Naive thymus-derived CD8-positive, alpha-beta T cell (primary cell): ENCODE data around the gene TRPC4. TPM values are rescaled to one million over a fixed set of nuclear protein-coding genes. Genes with fewer than 3 reads are reported as not detected.

Source experiments
- ATAC-seq, 2 donors: fragments of 150-1000 bp; cut with Tn5 transposase in 1 of 2; sonication (Bioruptor Pico), chemical (Tn5 transposase) in 1 of 2; 1 replicate in 1 of 2; 2 replicates in 1 of 2; pipeline ENCODE4 v1.10.0; 2021; ENCODE audit warnings: mild to moderate bottlenecking in 2 of 2, moderate library complexity in 2 of 2
- POLR2A ChIA-PET: fragments of 350-600 bp; sonication (Branson Sonifier 250); formaldehyde crosslinking; loops from one replicate; lab custom pipeline; 2021; ENCODE audit warnings: antibody characterized with exemption; lab: Charles Lee
- DNase-seq, 10 donors: peaks; one replicate each; pipeline versions ENCODE4 v3.0.0 to v3.0.0-alpha.2; 2020 to 2022
- H3K27ac Mint-ChIP-seq, 10 donors: one replicate each; pipeline ENCODE4 v1.8.0; 2020 to 2022; ENCODE audit warnings: mild to moderate bottlenecking in 10 of 10, mixed read lengths in 10 of 10, moderate library complexity in 4 of 10, inconsistent platforms in 1 of 10
- H3K27me3 Mint-ChIP-seq, 5 donors: one replicate each; pipeline ENCODE4 v1.8.0; 2021 to 2022; ENCODE audit warnings: mixed read lengths in 5 of 5
- H3K36me3 Mint-ChIP-seq, 3 donors: one replicate each; pipeline ENCODE4 v1.8.0; 2020 to 2022; ENCODE audit warnings: mixed read lengths in 3 of 3, mild to moderate bottlenecking in 2 of 3, inconsistent platforms in 1 of 3
- H3K4me1 Mint-ChIP-seq, 4 donors: one replicate each; pipeline ENCODE4 v1.8.0; 2021 to 2022; ENCODE audit warnings: mixed read lengths in 4 of 4
- H3K4me3 Mint-ChIP-seq, 10 donors: one replicate each; pipeline ENCODE4 v1.8.0; 2020 to 2022; ENCODE audit warnings: mild to moderate bottlenecking in 10 of 10, mixed read lengths in 10 of 10, moderate library complexity in 6 of 10, inconsistent platforms in 1 of 10
- H3K9me3 Mint-ChIP-seq, 9 donors: one replicate each; pipeline ENCODE4 v1.8.0; 2020 to 2022; ENCODE audit warnings: mixed read lengths in 9 of 9, mild to moderate bottlenecking in 3 of 9, inconsistent platforms in 1 of 9, moderate library complexity in 1 of 9
- polyA plus RNA-seq, 3 donors: library from polyadenylated mRNA; unstranded; fragments of 300-500 nt; fragmentation: Illumina TruSeq; gene quantifications; one replicate each; pipeline ENCODE4 v1.2.3, GENCODE V29; 2021
- total RNA-seq, 8 experiments: library from RNA in 2 of 8; stranded (reverse) in 2 of 8; gene quantifications; one replicate each; pipeline ENCODE4 v1.2.3 and lab custom pipeline; 2021 to 2026

Gene TRPC4
- total RNA-seq: not detected
- polyA plus RNA-seq: not detected
- 0 reads per million in 6 experiments for total RNA-seq (lab: John Stamatoyannopoulos, UW)

- Mint-ChIP-seq H3K9me3 (peaks cover 0 to 8% (median 0%) of the 10 kb centered on the region in 9 donors), H3K4me3 (peak within 1 kb of the TSS in 6 of 10 donors; percentile 12 to 48 (median 38)), H3K36me3 (peaks cover 0 to 2% (median 2%) of the 10 kb centered on the region in 3 donors), H3K4me1 (peaks cover 4 to 8% (median 6%) of the 10 kb centered on the region in 4 donors), H3K27ac (no peak within 1 kb of the TSS), H3K27me3 (peaks cover 23 to 36% (median 29%) of the 10 kb centered on the region in 5 donors)
- DNase-seq: peak in 1 of 10 donors; percentile 57
- POLR2A ChIA-PET: no interaction called here
- ATAC-seq: no peak
Measured at GRCh38 chr13:37869756-37870488, at the start of gene TRPC4. TSS of gene TRPC4 (minus strand) at chr13:37869772. CDS start at chr13:37783333, 86,439 bp downstream.

DNA sequence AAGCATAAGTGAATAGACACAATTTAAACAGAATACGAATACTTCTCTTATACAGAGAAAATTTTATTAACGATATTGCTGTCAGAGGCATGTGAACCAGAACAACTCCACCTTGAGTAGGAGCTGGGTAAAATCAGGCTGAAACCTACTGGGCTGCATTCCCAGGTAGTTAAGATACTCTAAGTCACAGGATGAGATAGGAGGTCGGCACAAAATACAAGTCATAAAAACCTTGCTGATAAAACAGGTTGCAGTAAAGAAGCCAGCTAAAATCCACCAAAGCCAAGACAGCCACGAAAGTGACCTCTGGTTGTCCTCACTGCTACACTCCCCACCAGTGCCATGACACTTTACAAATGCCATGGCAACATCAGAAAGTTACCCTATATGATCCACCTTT is 49.2 kb upstream of the TRPC4 start:
- Mint-ChIP-seq H3K4me1 (no peaks in the 10 kb centered on the region), H3K36me3 (no peaks in the 10 kb centered on the region), H3K27ac (no peak overlapping the region), H3K4me3 (no peak overlapping the region), H3K9me3 (peaks cover 0 to 6% (median 0%) of the 10 kb centered on the region in 9 donors), H3K27me3 (peaks cover 0 to 4% (median 0%) of the 10 kb centered on the region in 5 donors)
- DNase-seq (no peak), ATAC-seq (no peak)
- POLR2A ChIA-PET: no interaction called here

DNA sequence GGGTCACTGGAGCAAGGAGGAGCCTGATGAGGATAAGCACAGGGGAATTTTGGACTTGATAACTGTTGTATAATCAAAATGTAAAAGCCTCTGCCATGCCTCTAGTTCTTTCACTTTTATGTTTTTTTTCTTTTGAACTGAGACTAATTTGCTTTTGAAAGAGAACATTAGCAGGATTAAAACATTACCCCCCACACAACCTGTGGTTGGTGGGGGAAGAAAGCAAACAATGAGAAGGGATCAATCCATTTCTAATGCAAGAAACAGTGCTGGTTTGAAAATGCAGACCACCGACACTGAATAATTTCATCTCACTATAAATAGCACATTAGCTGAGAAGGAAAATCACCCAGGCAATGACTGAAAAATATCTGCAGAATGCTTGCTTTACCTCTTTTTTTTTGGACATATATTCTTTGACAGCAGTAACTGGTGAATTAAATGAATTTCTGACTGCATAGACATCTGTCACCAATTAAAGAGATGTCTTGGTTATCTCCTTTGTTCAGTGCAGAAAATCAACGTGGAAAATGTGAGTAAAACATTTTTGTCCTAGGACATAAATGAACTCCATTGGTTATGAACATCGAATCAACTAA is 48.6 kb upstream of the TRPC4 start:
- Mint-ChIP-seq H3K4me1 (no peaks in the 10 kb centered on the region), H3K9me3 (peaks cover 0 to 6% (median 2%) of the 10 kb centered on the region in 9 donors), H3K27me3 (peaks cover 0 to 4% (median 0%) of the 10 kb centered on the region in 5 donors)

GRCh38 chr13:37914781-37915391 is 45.3 kb upstream of the TRPC4 start:
- Mint-ChIP-seq H3K27ac (no peak overlapping the region), H3K27me3 (no peaks in the 10 kb centered on the region), H3K4me3 (no peak overlapping the region), H3K4me1 (no peaks in the 10 kb centered on the region), H3K9me3 (peaks cover 0 to 6% (median 2%) of the 10 kb centered on the region in 9 donors), H3K36me3 (no peaks in the 10 kb centered on the region)
- ATAC-seq (no peak), DNase-seq (no peak)
- POLR2A ChIA-PET: no interaction called here

More for the DNA sequence above, 48.6 kb upstream of the TRPC4 start:
- POLR2A ChIA-PET: no interaction called here
- H3K4me3 Mint-ChIP-seq: no peak overlapping the region
- DNase-seq (no peak), ATAC-seq (no peak)
- no peak overlapping the region for H3K27ac Mint-ChIP-seq
- H3K36me3 Mint-ChIP-seq: no peaks in the 10 kb centered on the region

DNA sequence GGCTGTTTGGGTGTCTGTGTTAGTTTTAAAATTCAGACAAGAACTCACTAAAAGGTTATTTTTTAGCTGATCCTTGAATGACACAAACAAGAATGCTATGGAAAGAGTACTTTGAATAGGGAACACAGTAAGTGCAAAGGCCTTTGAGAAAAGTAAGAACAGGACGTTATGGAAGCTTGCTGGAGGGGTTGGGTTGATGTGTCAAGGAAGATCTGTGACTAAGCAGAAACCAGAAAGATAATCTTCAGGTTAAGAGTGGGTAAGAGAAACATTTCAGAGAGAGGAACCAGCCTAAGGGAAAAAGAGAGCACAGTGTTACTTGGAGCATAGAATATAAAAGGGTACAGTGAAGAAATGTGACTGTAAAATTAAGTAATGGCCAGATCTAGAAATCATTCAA is 41.2 kb upstream of the TRPC4 start:
- Mint-ChIP-seq H3K4me1 (no peaks in the 10 kb centered on the region), H3K27me3 (no peaks in the 10 kb centered on the region), H3K27ac (no peak overlapping the region), H3K9me3 (peaks cover 0 to 6% (median 2%) of the 10 kb centered on the region in 9 donors), H3K4me3 (no peak overlapping the region), H3K36me3 (no peaks in the 10 kb centered on the region)
- ATAC-seq: no peak
- POLR2A ChIA-PET: no interaction called here
- DNase-seq: no peak

GRCh38 chr13:37906880-37907279 is 37.3 kb upstream of the TRPC4 start:
- no peak for ATAC-seq
- Mint-ChIP-seq H3K36me3 (no peaks in the 10 kb centered on the region), H3K27ac (no peak overlapping the region), H3K4me1 (no peaks in the 10 kb centered on the region), H3K4me3 (no peak overlapping the region), H3K27me3 (no peaks in the 10 kb centered on the region), H3K9me3 (peaks cover 0 to 10% (median 4%) of the 10 kb centered on the region in 9 donors)
- POLR2A ChIA-PET: no interaction called here
- DNase-seq: no peak

DNA sequence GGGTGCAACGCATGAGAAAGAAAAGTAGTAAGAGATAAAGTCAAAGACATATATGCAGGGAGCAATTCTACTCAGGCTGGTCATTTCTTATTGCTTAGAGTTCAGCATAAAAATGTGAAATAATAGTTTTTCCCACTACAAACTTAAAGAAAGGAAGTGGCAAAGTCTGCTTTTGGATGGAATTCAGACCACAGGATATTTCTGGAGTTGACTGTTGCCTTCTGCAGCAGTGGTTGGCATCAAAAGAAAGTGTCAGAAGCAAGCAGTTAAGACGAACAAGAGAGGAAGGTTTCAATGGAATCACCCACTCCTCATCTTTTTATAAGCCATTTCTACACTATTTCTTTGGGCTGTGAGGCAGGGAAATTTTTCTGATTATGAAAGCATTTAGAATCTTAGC is 36.2 kb upstream of the TRPC4 start:
- Mint-ChIP-seq H3K9me3 (peaks cover 0 to 16% (median 6%) of the 10 kb centered on the region in 9 donors), H3K4me3 (no peak overlapping the region), H3K27me3 (no peaks in the 10 kb centered on the region), H3K36me3 (no peaks in the 10 kb centered on the region), H3K27ac (no peak overlapping the region), H3K4me1 (no peaks in the 10 kb centered on the region)
- POLR2A ChIA-PET: no interaction called here
- no peak for ATAC-seq
- DNase-seq: no peak

DNA sequence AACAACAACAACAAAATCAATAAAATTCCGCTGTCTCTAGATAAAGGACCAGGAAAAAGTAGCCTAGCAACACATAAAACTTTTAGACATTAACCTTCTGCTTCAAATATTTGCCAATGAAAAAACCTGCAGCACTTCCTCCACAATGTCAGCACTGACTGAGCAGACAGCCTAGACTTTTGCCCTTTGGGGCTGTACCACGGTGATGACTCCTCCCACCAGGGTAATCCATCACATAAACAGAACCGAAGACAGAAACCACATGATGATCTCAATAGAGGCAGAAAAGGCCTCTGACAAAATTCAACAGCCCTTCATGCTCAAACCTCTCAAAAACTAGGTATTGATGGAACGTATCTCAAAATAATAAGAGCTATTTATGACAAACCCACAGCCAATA is 30.2 kb upstream of the TRPC4 start:
- H3K9me3 Mint-ChIP-seq: peaks cover 0 to 20% (median 8%) of the 10 kb centered on the region in 9 donors
- H3K4me1 Mint-ChIP-seq: no peaks in the 10 kb centered on the region
- DNase-seq (no peak), ATAC-seq (no peak)
- no peak overlapping the region for H3K4me3 Mint-ChIP-seq
- no peaks in the 10 kb centered on the region for H3K36me3 Mint-ChIP-seq
- no peaks in the 10 kb centered on the region for H3K27me3 Mint-ChIP-seq
- POLR2A ChIA-PET: no interaction called here
- H3K27ac Mint-ChIP-seq: peak overlapping the region in 1 of 10 donors; percentile 29

GRCh38 chr13:37893321-37893720 is 23.7 kb upstream of the TRPC4 start:
- Mint-ChIP-seq H3K9me3 (peaks cover 0 to 8% (median 0%) of the 10 kb centered on the region in 9 donors), H3K4me3 (no peak overlapping the region), H3K27me3 (no peaks in the 10 kb centered on the region), H3K36me3 (no peaks in the 10 kb centered on the region), H3K4me1 (no peaks in the 10 kb centered on the region), H3K27ac (no peak overlapping the region)
- POLR2A ChIA-PET: no interaction called here
- DNase-seq (no peak), ATAC-seq (no peak)

GRCh38 chr13:37889820-37890219 is 20.2 kb upstream of the TRPC4 start:
- POLR2A ChIA-PET: no interaction called here
- Mint-ChIP-seq H3K27me3 (peaks cover 0 to 5% (median 0%) of the 10 kb centered on the region in 5 donors), H3K27ac (no peak overlapping the region), H3K4me1 (no peaks in the 10 kb centered on the region), H3K4me3 (no peak overlapping the region), H3K9me3 (peaks cover 0 to 19% (median 2%) of the 10 kb centered on the region in 9 donors), H3K36me3 (no peaks in the 10 kb centered on the region)
- ATAC-seq (no peak), DNase-seq (no peak)

DNA sequence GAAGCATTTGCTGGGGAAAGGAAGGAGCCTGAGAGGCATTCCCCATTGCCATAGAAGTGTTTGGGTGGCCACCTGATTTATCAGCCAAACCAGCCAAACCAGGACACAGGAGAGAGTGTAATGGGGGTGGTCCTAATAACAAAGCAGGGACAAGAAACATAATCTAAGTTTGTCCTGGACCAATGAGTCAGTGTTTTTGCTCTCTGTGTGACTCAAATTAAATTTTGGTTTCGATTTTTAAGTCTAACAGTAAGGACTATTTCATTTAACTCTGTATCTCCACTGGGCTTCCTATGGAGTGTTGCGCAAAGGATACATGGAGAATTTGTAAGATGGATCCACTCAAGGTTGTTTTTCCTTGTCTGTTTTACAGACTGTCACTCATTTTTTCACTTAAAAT is 19.5 kb upstream of the TRPC4 start:
- POLR2A ChIA-PET: no interaction called here
- no peak overlapping the region for H3K27ac Mint-ChIP-seq
- H3K27me3 Mint-ChIP-seq: peaks cover 0 to 5% (median 0%) of the 10 kb centered on the region in 5 donors
- H3K36me3 Mint-ChIP-seq: no peaks in the 10 kb centered on the region
- ATAC-seq (no peak), DNase-seq (no peak)
- peaks cover 0 to 19% (median 2%) of the 10 kb centered on the region in 9 donors for H3K9me3 Mint-ChIP-seq
- no peak overlapping the region for H3K4me3 Mint-ChIP-seq
- H3K4me1 Mint-ChIP-seq: no peaks in the 10 kb centered on the region

- ATAC-seq: no peak
- Mint-ChIP-seq H3K36me3 (no peaks in the 10 kb centered on the region), H3K9me3 (peaks cover 0 to 19% (median 2%) of the 10 kb centered on the region in 9 donors), H3K27me3 (peaks cover 0 to 5% (median 0%) of the 10 kb centered on the region in 5 donors), H3K4me3 (no peak overlapping the region), H3K4me1 (no peaks in the 10 kb centered on the region), H3K27ac (no peak overlapping the region)
- POLR2A ChIA-PET: no interaction called here
- no peak for DNase-seq
Measured at GRCh38 chr13:37886879-37887278, 17.3 kb upstream of the TRPC4 start.

DNA sequence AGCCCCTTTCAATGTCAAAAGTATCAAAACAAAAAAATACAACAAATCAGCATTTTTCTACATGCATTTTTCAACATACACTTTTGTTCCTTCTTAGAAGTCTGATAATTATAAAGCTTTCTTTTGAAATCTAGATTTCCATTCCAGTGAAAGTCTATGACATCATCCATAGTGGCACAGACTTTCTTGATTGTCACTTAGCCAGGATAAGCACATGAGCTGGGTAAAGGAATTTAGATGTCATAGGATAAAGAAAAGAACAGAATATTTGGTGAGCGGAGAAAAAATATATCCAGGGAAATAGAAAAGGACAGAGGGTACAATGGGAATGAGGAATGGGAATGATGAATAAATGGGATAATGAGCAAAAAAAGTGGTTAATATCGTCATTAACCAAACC is 15.1 kb upstream of the TRPC4 start:
- Mint-ChIP-seq H3K36me3 (no peaks in the 10 kb centered on the region), H3K9me3 (peaks cover 0 to 19% (median 5%) of the 10 kb centered on the region in 9 donors), H3K27ac (no peak overlapping the region), H3K4me1 (no peaks in the 10 kb centered on the region), H3K4me3 (no peak overlapping the region), H3K27me3 (peaks cover 0 to 5% (median 0%) of the 10 kb centered on the region in 5 donors)
- DNase-seq (no peak), ATAC-seq (no peak)
- POLR2A ChIA-PET: no interaction called here
